GM12874 (cell line): ENCODE data around the gene KNCN.

ENCODE experiments used
- TF ChIP-seq, protein P1 (sequence below): IDR thresholded peaks from 2 replicates; pipeline ENCODE4 v1.5.1; 2011; ENCODE audit warnings: low read depth, mild to moderate bottlenecking, control low read depth, low read length, moderate library complexity; ENCODE audit not compliant: insufficient read depth

The KNCN gene

DNA sequence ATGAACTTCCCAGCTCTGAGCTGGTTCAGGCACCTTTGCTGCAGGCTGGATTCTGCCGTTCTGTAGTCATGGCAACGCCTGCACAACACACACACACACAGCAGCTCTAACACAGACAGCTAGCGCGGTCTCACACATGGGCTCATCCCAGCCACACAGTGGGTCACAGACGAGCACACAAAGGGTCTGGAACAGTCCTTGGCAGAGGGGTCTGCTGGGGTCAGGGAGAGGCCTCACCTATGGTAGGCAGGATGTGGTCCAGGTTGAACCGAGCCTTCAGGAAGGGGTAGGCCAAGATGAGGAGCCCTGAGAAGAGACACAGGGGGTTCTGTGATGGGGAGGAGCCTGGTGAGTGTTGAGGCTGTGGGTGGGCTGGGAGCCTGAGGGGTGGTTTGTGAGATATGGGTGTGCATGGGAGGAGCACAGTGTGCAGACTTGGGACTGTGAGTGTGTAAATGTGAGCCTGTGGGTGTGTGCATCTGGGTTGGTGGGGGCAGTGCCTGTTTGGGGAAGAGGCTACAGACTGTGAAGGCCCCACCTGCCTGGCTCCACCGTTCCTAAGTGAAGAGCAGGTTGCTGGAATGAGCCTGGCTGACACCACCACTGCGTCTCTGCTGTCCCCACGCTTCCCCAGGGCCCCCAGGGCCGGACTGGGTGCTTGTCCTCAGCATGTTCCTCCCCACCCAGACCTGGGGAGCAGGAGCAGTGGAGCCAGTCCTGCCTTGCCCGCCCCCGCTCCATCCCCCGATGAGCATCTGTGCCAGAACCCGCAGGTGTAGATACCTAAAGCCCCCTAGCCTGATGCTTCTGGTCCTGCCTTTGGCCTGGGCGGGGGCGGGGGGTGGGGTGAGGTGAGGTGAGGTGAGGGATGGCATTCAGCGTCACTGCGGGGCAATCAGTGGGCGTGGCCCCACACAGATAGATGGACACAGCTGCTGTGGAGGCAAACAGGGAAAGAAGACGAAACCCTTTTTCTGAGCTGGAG is 1.5 kb downstream of the KNCN start:
- TF ChIP-seq, protein P1, sequence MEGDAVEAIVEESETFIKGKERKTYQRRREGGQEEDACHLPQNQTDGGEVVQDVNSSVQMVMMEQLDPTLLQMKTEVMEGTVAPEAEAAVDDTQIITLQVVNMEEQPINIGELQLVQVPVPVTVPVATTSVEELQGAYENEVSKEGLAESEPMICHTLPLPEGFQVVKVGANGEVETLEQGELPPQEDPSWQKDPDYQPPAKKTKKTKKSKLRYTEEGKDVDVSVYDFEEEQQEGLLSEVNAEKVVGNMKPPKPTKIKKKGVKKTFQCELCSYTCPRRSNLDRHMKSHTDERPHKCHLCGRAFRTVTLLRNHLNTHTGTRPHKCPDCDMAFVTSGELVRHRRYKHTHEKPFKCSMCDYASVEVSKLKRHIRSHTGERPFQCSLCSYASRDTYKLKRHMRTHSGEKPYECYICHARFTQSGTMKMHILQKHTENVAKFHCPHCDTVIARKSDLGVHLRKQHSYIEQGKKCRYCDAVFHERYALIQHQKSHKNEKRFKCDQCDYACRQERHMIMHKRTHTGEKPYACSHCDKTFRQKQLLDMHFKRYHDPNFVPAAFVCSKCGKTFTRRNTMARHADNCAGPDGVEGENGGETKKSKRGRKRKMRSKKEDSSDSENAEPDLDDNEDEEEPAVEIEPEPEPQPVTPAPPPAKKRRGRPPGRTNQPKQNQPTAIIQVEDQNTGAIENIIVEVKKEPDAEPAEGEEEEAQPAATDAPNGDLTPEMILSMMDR = no peak

DNA sequence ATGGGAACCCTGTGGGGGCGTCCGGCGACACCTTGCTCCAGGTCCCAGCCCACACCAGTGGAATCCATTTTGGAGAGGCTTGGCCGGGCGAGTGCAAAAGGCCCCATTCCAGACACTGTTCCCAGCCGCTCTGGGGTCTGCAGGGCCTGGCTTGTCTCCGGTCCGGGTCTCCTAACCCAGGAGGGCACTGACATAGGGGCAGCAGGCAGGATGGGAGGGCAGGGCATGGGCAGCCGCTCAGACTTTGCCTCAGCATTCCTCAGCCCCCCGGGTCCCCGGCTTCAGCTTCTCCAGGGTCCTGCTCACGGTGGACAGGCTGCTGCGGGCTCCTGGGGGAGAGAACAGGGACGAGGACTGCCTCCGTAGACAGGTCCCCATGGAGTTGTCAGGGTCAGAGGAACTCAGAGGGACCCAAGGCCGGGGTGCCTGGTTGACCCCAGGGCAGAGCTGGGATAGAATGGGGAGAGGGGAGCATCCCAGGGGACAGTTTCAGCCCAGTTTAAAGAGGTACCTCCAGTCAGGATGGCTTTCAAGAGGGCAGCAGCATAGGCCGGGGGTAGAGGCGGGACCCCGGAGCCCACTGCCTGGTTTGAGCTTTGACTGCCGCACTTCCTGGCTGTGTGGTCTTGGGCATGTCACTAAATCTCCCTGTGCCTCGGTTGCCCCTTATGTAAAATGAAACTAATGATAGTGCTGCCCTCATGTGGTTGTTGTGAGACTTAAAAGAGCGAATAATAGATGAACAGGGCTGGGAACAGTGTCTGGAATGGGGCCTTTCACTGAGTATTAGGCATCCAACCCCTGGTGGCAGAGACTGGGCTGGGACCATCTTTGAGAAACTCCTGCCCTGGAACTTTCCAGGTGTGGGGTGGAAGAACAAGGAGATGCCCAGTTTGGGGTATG is 3.7 kb downstream of the KNCN start:
- TF ChIP-seq, protein P1 = peak; percentile 48; the same call in 1 of the 2 replicates

DNA sequence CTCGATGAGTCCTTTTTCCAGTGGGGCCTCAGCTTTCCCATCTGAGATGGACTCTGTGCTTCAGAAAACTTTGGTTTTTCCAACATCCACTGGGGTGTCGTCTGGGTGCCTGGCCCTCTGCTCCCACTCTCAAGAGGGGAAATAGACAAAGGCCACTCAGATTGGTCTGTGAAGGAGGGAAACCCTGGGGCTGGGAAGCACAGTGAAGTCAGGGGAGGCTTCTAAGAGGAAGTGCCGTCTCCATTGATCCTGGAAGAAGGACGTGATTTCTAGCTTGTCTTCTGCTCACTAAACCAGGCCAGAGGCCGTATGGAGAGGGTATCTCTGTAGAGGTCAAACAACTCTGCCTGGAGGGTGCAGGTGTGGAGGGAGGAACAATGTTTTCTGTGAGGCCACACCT is 5.2 kb downstream of the KNCN start:
- TF ChIP-seq, protein P1 = no peak

DNA sequence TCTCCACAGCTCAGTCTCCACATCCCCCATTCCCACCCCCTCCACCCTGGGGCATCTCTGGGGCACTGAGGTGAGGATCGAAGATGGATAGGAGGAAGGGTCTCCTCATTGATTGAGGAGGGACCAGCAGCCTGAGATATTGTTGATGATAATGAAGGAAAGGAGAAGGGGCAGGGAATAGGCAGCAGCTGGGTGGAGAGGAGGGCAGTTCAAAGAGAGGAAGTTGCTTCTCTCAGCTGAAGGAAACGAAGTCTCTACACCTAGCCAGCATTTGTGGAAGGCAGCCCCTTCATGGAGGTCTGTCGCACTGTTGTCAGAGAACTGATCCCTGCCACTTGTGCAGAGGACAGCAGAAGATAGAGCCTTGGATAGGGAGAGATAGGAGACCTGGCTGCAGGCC is 5.7 kb downstream of the KNCN start:
- TF ChIP-seq, protein P1 = no peak

DNA sequence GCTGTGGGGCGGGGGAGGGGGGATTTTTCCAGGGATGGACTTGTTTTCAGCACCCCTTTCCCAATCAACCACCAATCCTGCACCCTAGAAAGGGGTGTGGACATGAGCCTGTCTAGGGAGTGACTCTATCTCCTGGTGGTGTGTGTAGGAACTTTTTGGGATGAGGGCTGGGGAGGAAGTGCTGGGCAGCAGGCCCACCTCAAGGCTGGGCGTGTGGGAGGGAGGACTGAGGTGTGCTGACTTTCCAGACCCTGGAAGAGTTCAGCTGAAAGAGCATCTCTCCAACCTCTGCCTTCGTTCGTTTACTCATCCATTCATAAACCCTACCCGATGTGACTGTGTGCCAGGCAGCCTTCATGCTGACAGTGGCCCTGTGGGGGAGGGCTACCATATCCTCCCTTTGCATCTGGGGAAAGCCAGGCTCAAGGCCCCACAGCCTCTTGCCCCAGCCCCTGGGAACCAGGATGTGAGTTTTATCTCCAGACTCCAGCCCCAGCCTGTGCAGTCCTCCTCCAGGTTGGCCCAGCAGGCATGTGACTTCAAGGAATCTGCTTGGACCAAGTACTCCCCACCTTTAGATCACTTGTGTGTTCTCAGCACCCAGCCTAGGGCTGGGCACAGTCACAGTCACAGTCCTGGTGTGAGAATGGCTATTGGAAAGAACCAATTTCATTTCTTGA is 6.7 kb downstream of the KNCN start:
- TF ChIP-seq, protein P1 = no peak

DNA sequence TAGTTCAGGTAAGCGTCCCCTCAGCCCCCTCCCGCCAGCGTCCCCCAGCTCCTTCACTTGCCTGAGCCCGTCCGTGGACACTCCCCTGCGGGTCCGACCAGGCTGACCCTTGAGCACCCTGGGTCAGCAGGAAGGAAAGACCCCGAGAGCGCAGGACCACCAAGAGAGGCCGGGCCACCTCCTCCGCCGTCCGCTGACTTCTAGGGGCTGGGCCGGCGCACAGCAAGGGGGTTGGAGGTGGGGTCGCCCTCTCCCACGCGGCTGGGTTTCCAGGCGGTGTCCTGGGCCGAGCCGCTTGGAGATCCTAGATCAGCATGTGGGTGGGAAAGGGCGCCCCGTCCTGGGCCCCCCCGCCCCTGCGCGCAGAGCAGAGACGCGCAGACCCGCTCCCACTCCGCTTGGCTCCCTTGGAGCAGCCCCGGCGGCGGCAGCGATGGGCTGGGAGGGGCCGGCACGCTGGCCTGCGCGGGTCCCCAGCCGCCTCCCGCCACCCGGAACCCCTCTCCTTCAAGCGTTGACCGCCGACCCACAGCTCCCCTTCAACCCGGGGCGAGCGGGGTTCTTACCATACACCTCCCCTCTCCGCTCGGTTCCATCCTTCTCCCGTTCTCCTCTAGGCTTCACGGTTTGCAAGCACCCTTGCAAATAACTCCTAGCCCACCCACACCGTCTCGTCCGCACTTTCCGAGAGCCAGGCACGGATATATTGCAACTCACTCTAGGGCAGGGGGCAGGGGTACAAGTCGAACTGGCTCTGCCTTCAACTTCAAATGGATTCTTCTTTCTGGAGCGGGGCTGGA is 7.5 kb downstream of the KNCN start:
- TF ChIP-seq, protein P1 = no peak
